Adrenal gland (tissue), 12 donors: ENCODE results near the gene UQCR10. TPM values are rescaled to one million over a fixed set of nuclear protein-coding genes. Genes with fewer than 3 reads are reported as not detected.
A peak's percentile ranks its signal among the peaks of the same experiment; 100 is the strongest.

ENCODE experiments used
- DNase-seq, 7 donors: peaks; one replicate each; pipeline ENCODE4 v3.0.0-alpha.2; 2019 to 2020
- H3K27ac ChIP-seq, 5 donors: fragments of 200-600 bp; sonication (generic) in 4 of 5; 1 replicate in 3 of 5; 2 replicates in 2 of 5; pipeline versions ENCODE4 v1.5.1 to v1.8.0; 2016 to 2020; ENCODE audit warnings: mild to moderate bottlenecking in 1 of 5
- H3K27me3 ChIP-seq: fragments of 200-600 bp; 2 replicates; pipeline ENCODE4 v1.8.0; 2021
- H3K36me3 ChIP-seq, 2 donors: fragments of 200-600 bp; replicated peaks in 1 of 2; 1 replicate in 1 of 2; 2 replicates in 1 of 2; pipeline versions ENCODE4 v1.5.1 to v1.8.0; 2018 to 2022
- H3K4me1 ChIP-seq, 2 donors: fragments of 200-600 bp; replicated peaks in 1 of 2; 1 replicate in 1 of 2; 2 replicates in 1 of 2; pipeline versions ENCODE4 v1.5.1 to v1.8.0; 2018 to 2021
- H3K4me3 ChIP-seq, 4 donors: fragments of 200-600 bp; sonication (generic) in 3 of 4; one replicate each; pipeline ENCODE4 v1.5.1; 2016 to 2018
- H3K9me3 ChIP-seq, 3 donors: fragments of 200-600 bp; sonication (generic) in 1 of 3; replicated peaks in 1 of 3; 1 replicate in 2 of 3; 2 replicates in 1 of 3; pipeline versions ENCODE4 v1.5.1 to v1.8.0; 2016 to 2021
- POLR2A ChIP-seq, 2 donors: fragments of 450-650 bp; IDR thresholded peaks; one replicate each; pipeline ENCODE4 v1.6.1; 2017; ENCODE audit warnings: antibody characterized with exemption in 2 of 2, mild to moderate bottlenecking in 2 of 2, moderate library complexity in 1 of 2
- WGBS, 4 donors: extraction: QIAGEN DNeasy Blood & Tissue Kit in 2 of 4; methylation state at CpG; one replicate each; pipeline versions ENCODE4 v1.1.5 to v1.1.7; 2013 to 2017; 5-methylcytosine and 5-hydroxymethylcytosine counted together
- intact Hi-C, 2 donors: fragments of 100-400 bp; cut with DNase I; formaldehyde crosslinking; loops; one replicate each; pipeline versions ENCODE4 v1.14.1 to v1.15.0; 2022 to 2023
- polyA plus RNA-seq, 3 donors: library from polyadenylated mRNA; stranded (reverse); fragments of 200-250 nt in 2 of 3; fragments of 350-450 nt in 1 of 3; fragmentation: Illumina TruSeq in 1 of 3; extraction: RNeasy Lipid Tissue Mini Kit (QIAGEN cat#74804) in 1 of 3; gene quantifications; one replicate each; pipeline ENCODE4 v1.2.3, GENCODE V29; 2013 to 2014
- total RNA-seq, 9 donors: library from RNA; depleted of rRNA in 4 of 9; stranded (reverse); fragments of >200 nt in 4 of 9; fragments of 120-200 nt in 1 of 9; fragmentation: NEBNext Ultra II Directional in 1 of 9; extraction: Animal tissue kit (Norgen Biotek cat#: 25700) in 1 of 9; gene quantifications; one replicate each; pipeline versions ENCODE4 v1.1.0 to v1.2.4, GENCODE V29; 2013 to 2023
- TF ChIP-seq, protein P1 (sequence below), 6 experiments: fragments of 450-650 bp in 4 of 6; fragments of 200-600 bp in 2 of 6; sonication (generic) in 1 of 6; IDR thresholded peaks; 1 replicate in 5 of 6; 2 replicates in 1 of 6; pipeline versions ENCODE4 v1.5.1 to v1.8.0; 2016 to 2021; ENCODE audit warnings: antibody characterized with exemption in 6 of 6, mild to moderate bottlenecking in 2 of 6, moderate library complexity in 1 of 6
- donor health status: healthy with polysubstance abuse.
- donor health status: Bipolar disorder and iron deficiency.
- donor health status: DM: yes; HTN: yes; CAD: no.
- donor health status: DM: no; HTN: no; CAD: no.
- donor health status: DM: no; HTN: no; CAD: no.
- donor health status: DM: yes; HTN: yes; CAD: no.

The UQCR10 gene
- total and polyA plus RNA-seq, 12 donors: 51.3 to 489 (median 187) TPM

DNA sequence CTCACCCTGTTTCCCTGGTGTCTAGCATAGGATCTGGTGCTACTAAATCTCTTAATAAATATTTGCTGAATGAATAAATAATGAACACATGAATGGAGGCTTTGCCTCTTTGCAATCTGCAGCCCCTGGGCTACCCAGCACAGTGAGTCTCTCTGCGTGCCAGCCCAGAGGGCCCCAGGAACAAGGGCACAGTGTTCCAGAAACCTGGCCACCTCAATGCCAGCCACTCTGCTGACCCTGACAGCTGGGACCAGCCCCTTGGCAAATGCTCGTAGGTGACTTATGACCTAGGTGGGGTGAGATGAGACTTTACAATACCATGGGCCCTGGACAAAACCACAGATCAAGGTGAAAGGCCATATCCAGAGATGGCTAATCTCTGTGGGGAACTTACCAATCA, 31.6 kb downstream of the UQCR10 start:
- Histone ChIP-seq H3K36me3 (peaks cover 0 to 42% of the 10 kb centered on the region in 2 donors), H3K9me3 (no peaks in the 10 kb centered on the region), H3K4me3 (peak overlapping the region in 1 of 4 donors; percentile 45), H3K27ac (peak overlapping the region; percentile 48 to 98 (median 77)), H3K27me3 (no peaks in the 10 kb centered on the region), H3K4me1 (peaks cover 33 to 44% of the 10 kb centered on the region in 2 donors)
- WGBS, 4 donors: 28 to 42% (median 34%) methylated on average over 2 of the region's 2 CpGs
- intact Hi-C loops: no loop called here
- TF ChIP-seq POLR2A (IDR thresholded peaks at IDR 0.05): no peak
- TF ChIP-seq, protein P1, sequence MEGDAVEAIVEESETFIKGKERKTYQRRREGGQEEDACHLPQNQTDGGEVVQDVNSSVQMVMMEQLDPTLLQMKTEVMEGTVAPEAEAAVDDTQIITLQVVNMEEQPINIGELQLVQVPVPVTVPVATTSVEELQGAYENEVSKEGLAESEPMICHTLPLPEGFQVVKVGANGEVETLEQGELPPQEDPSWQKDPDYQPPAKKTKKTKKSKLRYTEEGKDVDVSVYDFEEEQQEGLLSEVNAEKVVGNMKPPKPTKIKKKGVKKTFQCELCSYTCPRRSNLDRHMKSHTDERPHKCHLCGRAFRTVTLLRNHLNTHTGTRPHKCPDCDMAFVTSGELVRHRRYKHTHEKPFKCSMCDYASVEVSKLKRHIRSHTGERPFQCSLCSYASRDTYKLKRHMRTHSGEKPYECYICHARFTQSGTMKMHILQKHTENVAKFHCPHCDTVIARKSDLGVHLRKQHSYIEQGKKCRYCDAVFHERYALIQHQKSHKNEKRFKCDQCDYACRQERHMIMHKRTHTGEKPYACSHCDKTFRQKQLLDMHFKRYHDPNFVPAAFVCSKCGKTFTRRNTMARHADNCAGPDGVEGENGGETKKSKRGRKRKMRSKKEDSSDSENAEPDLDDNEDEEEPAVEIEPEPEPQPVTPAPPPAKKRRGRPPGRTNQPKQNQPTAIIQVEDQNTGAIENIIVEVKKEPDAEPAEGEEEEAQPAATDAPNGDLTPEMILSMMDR (IDR thresholded peaks at IDR 0.05): no peak
- peak in 3 of 7 donors; percentile 40 to 64 (median 57) for DNase-seq

DNA sequence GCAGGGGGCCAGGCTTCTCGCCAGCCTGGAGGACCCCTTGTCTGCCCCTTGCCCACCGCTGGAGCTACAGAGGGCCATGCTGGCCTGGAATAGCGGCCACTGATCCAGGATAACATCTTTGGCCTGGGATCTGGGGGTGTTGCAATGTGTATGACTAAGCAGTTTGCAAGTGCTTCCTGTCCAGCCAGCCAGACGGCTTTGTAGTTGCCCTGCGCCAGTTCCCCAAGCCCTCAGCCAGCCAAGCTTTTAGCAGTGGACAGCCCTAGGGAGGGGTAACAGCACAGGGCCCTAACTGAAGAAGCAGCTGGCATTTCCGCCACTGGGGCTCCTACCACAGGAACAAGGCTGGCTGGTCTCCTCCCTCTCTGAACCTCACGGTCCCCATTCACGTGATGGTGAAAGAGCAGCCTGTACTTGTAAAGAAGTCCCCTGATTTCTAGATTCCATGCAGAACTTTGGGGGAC, 32.1 kb downstream of the UQCR10 start:
- peaks cover 33 to 44% of the 10 kb centered on the region in 2 donors for H3K4me1 ChIP-seq
- DNase-seq: peak; percentile 82 to 98 (median 97)
- H3K9me3 ChIP-seq: no peaks in the 10 kb centered on the region
- WGBS, 4 donors: 0 to 26% (median 22%) methylated on average over 3 to 8 of the region's 8 CpGs
- peak overlapping the region; percentile 48 to 98 (median 77) for H3K27ac ChIP-seq
- peak overlapping the region in 1 of 4 donors; percentile 45 for H3K4me3 ChIP-seq
- TF ChIP-seq, protein P1 (IDR thresholded peaks at IDR 0.05): peak in 4 of 6 experiments; percentile 29 to 51 (median 41)
- peak in 1 of 2 donors; percentile 72 for TF ChIP-seq POLR2A (IDR thresholded peaks at IDR 0.05)
- intact Hi-C loops: no loop called here
- no peaks in the 10 kb centered on the region for H3K27me3 ChIP-seq
- H3K36me3 ChIP-seq: peaks cover 0 to 46% of the 10 kb centered on the region in 2 donors

DNA sequence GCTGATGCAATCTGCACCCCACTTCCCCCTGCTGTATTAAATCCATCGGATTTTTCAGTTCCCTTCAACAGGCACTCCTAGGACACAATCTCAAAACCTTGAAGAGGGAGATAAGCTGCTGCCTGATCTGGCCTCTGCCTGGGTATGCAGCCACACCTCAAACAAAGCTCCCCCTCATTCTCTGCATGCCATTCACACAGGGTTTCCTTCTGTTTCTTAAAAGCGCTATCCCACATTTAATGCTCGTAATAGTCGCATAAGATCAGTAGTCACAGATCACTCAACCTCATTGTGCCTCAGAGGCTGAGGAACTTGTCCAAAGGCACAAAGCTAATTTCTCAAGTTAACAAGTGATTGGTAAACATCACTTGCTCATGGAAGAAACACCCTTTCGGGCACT, 34.0 kb downstream of the UQCR10 start:
- Histone ChIP-seq H3K4me3 (no peak overlapping the region), H3K27ac (peak overlapping the region in 3 of 5 donors; percentile 76 to 98 (median 87)), H3K36me3 (peaks cover 0 to 65% of the 10 kb centered on the region in 2 donors), H3K4me1 (peaks cover 33 to 44% of the 10 kb centered on the region in 2 donors), H3K9me3 (no peaks in the 10 kb centered on the region), H3K27me3 (no peaks in the 10 kb centered on the region)
- 34 to 55% (median 51%) methylated on average over 5 of the region's 5 CpGs for WGBS, 4 donors
- DNase-seq: peak in 2 of 7 donors; percentile 46 to 50
- TF ChIP-seq, protein P1 (IDR thresholded peaks at IDR 0.05): no peak
- TF ChIP-seq POLR2A (IDR thresholded peaks at IDR 0.05): no peak
- intact Hi-C loops: no loop called here

DNA sequence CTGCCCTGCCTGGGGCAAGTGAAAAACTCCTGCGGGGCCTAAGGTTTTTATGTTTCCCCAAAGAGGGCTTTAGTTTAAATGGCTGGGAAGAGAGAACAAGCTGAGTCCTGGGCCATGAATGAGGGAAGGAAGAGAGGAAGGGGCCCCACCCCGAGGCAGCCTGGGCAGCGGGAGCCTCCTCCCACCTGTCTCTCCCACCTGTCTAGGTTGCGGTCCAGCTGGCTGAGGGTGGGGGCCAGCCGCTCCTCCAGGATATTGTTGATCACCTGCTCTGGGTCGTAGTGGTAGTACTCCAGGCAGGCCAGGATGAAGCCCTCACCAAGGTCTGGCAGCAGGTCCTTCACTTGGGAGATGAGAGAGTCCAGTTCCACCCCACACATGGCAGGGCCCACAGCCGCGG, 34.6 kb downstream of the UQCR10 start:
- Histone ChIP-seq H3K4me1 (peaks cover 33 to 44% of the 10 kb centered on the region in 2 donors), H3K36me3 (peaks cover 0 to 67% of the 10 kb centered on the region in 2 donors), H3K4me3 (no peak overlapping the region), H3K27ac (peak overlapping the region in 3 of 5 donors; percentile 76 to 98 (median 87)), H3K27me3 (no peaks in the 10 kb centered on the region), H3K9me3 (no peaks in the 10 kb centered on the region)
- intact Hi-C loops: no loop called here
- 83 to 89% (median 87%) methylated on average over 5 to 8 of the region's 8 CpGs for WGBS, 4 donors
- TF ChIP-seq, protein P1 (IDR thresholded peaks at IDR 0.05): no peak
- TF ChIP-seq POLR2A (IDR thresholded peaks at IDR 0.05): no peak
- no peak for DNase-seq
